ENCODE results near the gene NRP1.
"Not testable (repeated sequence)": the region's sequence is repeated elsewhere in the genome, so short reads cannot be mapped to it uniquely, and the experiment has no call there.

The NRP1 gene

DNA sequence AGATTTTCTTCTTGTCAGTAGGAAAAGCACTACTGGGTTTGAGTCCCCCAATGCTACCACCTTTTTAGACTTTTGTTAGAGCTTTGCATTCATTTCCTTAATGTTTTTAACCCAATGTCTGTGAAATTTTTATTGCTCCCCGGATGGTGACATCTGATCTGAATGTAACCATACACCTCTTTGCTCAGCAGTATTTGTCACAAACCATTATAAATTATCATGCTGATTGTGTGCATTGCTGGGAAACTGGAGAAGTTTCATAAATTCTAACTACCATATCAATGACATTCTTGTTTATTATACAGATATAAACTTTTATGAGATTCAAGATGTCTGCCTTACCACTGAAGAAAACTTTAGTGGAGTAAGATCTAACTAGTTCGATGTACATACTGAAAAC, 8.5 kb downstream of the NRP1 start:
- in situ Hi-C loops (cut with MboI; ENCODE audit: low sequenced_read_pairs): no loop called here

- in situ Hi-C loops (cut with MboI; ENCODE audit: low sequenced_read_pairs): no loop called here
Measured at GRCh38 chr10:33323721-33324120, 10.7 kb downstream of the NRP1 start.

- in situ Hi-C loops (cut with MboI; ENCODE audit: low sequenced_read_pairs): no loop called here
Measured at GRCh38 chr10:33321516-33321915, 13.0 kb downstream of the NRP1 start.

DNA sequence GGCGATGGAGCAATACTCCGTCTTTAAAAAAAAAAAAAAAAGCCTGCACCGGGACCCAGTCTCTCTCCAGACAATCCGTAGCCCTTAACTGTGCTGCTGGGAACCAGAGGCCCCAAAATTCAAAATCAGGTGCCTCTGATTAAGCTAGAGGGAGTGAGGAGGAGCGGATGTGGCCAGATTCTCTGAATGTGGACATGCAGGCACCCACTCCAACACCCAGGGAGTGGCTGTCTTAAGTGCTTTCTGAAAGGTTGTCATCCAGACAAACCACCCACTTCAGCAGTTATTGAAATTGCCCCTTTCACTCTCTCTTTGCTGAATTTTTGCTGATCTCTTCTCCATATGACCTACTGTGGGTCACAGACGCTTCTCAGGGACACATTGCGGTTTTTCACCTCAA, 14.2 kb downstream of the NRP1 start:
- in situ Hi-C loops (cut with MboI; ENCODE audit: low sequenced_read_pairs): no loop called here

DNA sequence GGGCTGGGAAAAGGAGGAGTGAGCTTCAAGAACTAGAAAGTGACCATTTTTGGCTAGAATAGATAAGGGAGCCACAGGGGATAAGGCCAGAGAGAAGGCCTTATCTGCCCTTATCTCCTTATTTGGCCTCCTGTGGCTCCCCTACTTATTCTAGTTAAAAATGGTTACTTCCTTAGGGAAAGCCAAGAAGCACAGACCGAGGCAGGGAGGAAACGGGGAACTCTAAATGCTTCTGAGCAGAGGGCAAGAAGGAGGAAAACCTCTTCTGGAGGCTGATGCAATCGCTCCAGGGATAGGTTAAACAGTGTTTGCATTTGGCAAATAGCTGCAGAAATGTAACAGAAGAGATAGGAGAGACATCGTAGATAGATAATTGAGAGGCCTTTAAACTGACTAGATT, 18.6 kb downstream of the NRP1 start:
- in situ Hi-C loops (cut with MboI; ENCODE audit: low sequenced_read_pairs): no loop called here

GRCh38 chr10:33314811-33315561, 19.5 kb downstream of the NRP1 start:
- in situ Hi-C loops (cut with MboI; ENCODE audit: low sequenced_read_pairs): no loop called here

DNA sequence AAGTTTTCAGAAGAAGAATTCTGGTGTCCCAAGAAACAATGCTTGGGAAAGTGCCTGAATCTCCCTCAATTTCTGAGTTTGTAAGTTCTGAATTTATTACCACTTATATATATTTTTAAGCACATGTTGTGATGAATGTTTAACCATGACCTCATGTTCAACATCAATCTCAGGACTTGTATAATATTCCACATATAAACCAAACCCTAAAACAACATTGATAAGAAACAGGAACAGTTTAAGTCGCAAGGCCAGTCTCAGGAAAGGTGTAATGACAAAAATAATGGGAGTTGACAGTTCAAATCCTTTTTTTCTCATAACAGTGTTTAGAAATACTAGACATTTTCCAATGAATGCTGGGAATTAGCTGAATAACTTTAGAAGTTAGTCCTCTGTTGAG, 22.8 kb downstream of the NRP1 start:
- in situ Hi-C loops (cut with MboI; ENCODE audit: low sequenced_read_pairs): no loop called here

DNA sequence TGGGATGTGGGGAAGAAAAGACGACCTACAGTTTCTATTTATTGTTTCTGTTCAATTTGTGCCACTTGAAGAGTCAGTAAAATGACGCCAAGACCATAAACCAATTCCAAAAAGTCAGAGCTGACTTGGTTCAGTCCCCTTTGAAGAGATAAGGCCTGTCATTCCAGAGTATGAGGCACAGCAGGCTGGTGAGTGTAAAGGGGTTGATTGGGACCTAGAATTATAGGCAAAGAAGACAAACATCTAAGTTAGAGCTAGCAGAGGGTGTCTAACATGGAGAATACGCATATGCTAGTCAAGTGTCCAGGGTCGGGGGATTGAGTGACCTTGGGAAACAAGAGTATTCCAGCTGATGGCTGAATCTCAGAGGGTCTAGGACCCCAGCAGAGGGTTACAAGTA, 23.6 kb downstream of the NRP1 start:
- in situ Hi-C loops (cut with MboI; ENCODE audit: low sequenced_read_pairs): no loop called here

DNA sequence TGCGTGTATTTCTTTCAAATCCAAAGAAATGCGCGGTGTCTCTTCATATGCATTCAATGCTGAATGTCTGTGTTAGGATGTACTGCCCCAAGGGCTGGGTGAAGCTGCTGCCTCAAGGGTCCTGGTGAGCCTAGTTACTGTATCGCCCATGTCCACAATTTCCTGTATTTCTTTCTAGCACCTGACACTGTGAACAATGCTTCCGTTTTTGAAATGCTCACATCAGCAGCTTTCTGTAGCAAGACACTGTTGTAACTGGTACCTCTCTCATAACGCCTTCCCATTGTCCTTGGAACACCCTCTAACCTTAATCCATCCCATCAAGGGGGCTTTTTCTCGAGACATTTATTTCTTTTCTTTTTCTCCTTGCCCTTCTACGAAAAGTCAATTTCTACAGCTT, 25.1 kb downstream of the NRP1 start:
- in situ Hi-C loops (cut with MboI; ENCODE audit: low sequenced_read_pairs): no loop called here

DNA sequence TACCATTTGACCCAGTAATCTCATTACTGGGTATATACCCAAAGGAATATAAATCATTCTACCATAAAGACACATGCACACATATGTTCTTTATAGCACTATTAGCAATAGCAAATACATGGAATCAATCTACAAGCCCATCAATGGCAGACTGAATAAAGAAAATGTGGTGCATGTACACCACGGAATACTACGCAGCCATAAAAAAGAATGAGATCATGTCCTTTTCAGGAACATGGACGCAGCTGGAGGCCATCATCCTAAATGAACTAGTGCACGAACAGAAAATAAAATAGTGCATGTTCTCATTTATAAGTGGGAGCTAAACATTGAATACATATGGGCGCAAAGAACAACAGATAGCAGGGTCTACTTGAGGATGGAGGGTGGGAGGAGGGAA, 26.6 kb downstream of the NRP1 start:
- in situ Hi-C loops (cut with MboI; ENCODE audit: low sequenced_read_pairs): no loop called here

GRCh38 chr10:33306701-33307519, 27.6 kb downstream of the NRP1 start:
- in situ Hi-C loops (cut with MboI; ENCODE audit: low sequenced_read_pairs): no loop called here

DNA sequence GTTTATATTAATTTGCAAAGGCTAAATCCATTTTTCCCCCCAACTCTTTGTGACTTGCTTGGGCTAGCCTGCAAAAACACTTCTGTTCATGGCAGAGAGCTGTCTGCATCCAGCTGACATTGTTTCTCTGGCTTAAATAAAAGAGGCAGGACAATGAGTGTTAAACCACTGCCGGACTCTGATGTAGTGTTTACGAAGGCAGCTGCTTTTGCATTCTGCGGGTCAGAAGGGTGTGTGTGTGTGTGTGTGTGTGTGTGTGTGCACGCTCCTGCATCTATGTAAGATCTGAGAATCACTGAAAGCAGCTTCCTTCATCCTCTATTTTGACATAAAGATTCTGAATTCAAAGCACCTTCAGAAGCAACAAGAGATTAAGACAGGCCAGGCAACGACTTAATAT, 28.3 kb downstream of the NRP1 start:
- in situ Hi-C loops (cut with MboI; ENCODE audit: low sequenced_read_pairs): no loop called here

- in situ Hi-C loops (cut with MboI; ENCODE audit: low sequenced_read_pairs): no loop called here
Measured at GRCh38 chr10:33304423-33305225, 29.8 kb downstream of the NRP1 start.

GRCh38 chr10:33303988-33304387, 30.5 kb downstream of the NRP1 start:
- in situ Hi-C loops (cut with MboI; ENCODE audit: low sequenced_read_pairs): no loop called here

GRCh38 chr10:33302208-33302829, 32.1 kb downstream of the NRP1 start:
- in situ Hi-C loops (cut with MboI; ENCODE audit: low sequenced_read_pairs): no loop called here

DNA sequence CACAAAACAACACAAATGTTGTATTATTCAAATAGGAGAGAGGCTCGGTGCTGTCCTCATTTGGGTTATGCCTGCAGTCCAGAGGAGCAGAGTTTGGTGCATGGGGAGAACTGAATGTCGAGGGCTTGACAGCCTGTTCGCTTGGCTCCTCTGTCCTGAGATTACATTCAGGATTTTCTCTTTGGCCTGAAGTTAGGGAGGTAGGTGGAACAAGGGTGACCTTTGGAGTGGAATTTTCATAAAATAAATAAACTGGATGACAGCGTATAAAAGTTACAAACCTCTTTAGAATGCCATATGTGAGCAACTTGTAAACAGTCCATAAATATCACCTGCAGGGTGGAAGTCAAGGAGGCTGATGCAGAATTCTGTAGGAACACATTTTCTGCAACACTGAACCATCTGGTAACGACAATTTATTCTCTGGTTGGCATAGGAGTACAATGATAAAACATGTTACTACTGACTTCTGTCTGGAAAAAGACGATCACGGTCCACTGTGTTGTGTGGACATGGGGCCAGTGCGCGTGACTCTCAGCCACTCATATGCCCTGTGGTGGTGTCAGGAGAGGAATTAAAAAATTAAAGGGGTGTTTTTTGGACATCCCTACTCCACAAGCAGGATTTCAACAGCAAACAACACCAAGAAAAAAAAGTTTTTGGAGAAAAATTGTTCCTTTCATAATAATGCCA, 33.2 kb downstream of the NRP1 start:
- in situ Hi-C loops (cut with MboI; ENCODE audit: low sequenced_read_pairs): no loop called here

DNA sequence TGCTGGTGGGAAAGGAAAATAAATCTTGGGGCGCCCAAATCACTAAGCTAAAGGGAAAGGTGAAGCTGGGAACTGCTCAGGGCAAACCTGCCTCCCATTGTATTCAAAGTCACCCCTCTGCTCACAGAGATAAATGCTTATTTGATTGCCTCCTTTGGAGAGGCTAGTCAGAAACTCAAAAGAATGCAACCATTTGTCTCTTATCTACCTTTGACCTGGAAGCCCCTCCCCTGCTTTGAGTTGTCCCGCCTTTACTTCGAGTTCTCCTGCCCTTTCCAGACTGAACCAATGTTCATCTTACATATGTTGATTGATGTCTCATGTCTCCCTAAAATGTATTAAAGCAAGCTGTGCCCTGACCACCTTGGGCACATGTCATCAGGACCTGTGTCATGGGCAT, 33.9 kb downstream of the NRP1 start:
- in situ Hi-C loops (cut with MboI; ENCODE audit: low sequenced_read_pairs): not testable (repeated sequence)

DNA sequence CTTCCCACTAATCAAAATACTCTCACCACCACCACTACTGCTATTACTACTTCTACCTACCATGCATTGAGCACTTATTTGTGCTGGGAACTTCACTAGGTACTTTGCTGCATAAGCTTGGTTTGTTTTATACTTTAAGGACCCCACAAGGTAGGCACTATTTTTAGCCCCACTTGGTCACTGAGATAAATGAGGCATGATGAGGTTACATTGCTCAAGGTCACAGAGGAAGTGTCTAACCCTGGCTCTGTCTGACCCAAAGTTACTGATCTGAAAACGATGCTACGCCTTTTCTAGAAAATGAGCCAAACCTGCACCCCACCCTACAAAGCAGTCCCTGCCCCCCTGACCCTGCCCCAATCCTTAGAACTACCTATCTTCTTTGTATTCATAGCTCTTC, 35.6 kb downstream of the NRP1 start:
- in situ Hi-C loops (cut with MboI; ENCODE audit: low sequenced_read_pairs): no loop called here

GRCh38 chr10:33298110-33298509, 36.4 kb downstream of the NRP1 start:
- in situ Hi-C loops (cut with MboI; ENCODE audit: low sequenced_read_pairs): no loop called here

DNA sequence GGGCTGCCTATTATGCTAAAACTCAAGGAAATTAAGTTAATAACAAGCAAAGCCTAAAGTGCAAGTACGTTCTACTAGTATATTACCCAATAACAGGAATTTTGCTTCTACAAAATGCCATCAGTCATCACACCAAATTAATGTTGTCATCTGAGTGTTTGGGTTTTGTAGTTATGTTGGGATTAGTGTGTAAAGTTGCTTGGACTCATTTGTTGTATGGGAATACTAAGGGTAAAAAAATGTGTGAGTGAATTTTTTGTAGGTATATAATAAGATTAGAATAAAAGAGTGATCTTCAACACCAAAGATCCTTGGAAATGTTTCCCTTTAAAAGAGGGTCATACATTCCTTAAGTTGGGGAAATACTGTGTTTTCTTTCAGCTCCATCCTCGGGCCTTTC, 38.6 kb downstream of the NRP1 start:
- in situ Hi-C loops (cut with MboI; ENCODE audit: low sequenced_read_pairs): no loop called here

All from HL-60/S4 treated with phorbol 12-myristate 13-acetate at 8.2 ng/mL for 4 days and 3 days (cell line).